KBM-7 (cell line): ENCODE results near the gene FYCO1.

Source experiments
- DNase-seq: peaks from one replicate; pipeline ENCODE4 v3.0.0-alpha.2; 2015
- in situ Hi-C: fragments of 300-500 bp; cut with MboI; formaldehyde crosslinking; loops from 2 replicates; pipeline ENCODE4 v1.14.3; 2020; ENCODE audit warnings: low sequenced_read_pairs, low pct_unique_long_range_greater_than_20kb, mixed read lengths

FYCO1 gene

GRCh38 chr3:45950686-45951600 lies 44.7 kb downstream of the FYCO1 start:
- in situ Hi-C loops, result no loop called here

DNA sequence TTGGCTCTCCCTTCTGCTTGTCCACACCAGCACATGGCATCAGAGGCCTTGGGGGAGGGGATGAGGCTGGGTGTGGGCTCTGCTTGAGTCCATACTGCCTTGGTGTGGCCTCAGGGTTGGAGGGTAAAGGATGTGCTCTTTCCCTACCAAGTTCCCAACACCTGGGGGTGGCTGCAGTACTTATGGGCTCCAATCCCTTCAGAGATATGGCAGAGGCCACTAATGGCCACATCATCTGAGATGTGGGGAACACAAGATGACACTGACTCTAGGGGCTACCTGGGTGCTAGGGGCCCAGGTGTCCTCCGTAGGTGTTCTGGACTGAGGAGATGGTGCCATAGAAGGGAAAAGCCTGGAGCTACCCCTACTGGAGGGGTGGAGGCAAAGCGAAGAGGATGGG lies 45.5 kb downstream of the FYCO1 start:
- in situ Hi-C loops, result no loop called here
- DNase-seq, result no peak

More at GRCh38 chr3:45950686-45951600, 44.7 kb downstream of the FYCO1 start:
- no peak for DNase-seq

GRCh38 chr3:45949432-45949831 lies 46.2 kb downstream of the FYCO1 start:
- in situ Hi-C loops, result loop anchor here (10.0 kb wide), 1 partner anchor 115 kb away; no protein-coding TSS in a partner anchor
- DNase-seq, result no peak

GRCh38 chr3:45948881-45949280 lies 46.7 kb downstream of the FYCO1 start:
- no peak for DNase-seq
- in situ Hi-C loops, result loop anchor here (10.0 kb wide), 1 partner anchor 116 kb away; no protein-coding TSS in a partner anchor

DNA sequence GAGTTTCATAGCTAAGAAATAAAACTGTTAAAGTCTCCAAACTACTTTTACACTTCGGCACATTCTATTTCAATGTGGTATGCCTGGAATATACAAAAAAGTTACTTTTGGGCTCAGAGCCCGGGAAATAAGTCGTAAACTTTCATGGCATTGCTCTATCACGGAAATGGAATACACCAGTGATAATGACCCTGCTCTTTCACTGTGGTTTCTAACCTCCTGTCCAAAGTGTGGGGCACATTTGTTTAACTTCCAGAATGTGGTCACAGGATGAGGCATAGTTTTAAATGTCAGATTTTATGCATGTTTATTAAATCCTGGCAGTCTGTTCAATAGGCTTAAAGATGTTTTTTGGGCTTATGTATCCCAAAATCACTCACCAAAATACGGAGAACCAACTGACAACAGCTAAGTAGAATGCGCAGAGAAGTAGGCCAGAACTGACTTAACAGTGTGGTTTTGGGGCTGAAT lies 47.3 kb downstream of the FYCO1 start:
- in situ Hi-C loops, result loop anchor here (10.0 kb wide), 1 partner anchor 116 kb away; no protein-coding TSS in a partner anchor
- no peak for DNase-seq

- DNase-seq, result no peak
- in situ Hi-C loops, result loop anchor here (10.0 kb wide), 1 partner anchor 117 kb away; no protein-coding TSS in a partner anchor
Observed at GRCh38 chr3:45947361-45947760, 48.3 kb downstream of the FYCO1 start.

DNA sequence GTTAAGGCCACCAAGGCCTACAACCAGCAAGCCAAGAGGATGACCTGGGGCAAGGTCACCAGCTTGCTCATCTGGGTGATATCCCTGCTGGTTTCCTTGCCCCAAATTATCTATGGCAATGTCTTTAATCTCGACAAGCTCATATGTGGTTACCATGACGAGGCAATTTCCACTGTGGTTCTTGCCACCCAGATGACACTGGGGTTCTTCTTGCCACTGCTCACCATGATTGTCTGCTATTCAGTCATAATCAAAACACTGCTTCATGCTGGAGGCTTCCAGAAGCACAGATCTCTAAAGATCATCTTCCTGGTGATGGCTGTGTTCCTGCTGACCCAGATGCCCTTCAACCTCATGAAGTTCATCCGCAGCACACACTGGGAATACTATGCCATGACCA lies 48.7 kb downstream of the FYCO1 start:
- DNase-seq, result no peak
- in situ Hi-C loops, result loop anchor here (10.0 kb wide), 1 partner anchor 118 kb away; no protein-coding TSS in a partner anchor

GRCh38 chr3:45946307-45946706 lies 49.3 kb downstream of the FYCO1 start:
- in situ Hi-C loops, result loop anchor here (10.0 kb wide), 1 partner anchor 118 kb away; no protein-coding TSS in a partner anchor
- DNase-seq, result no peak

DNA sequence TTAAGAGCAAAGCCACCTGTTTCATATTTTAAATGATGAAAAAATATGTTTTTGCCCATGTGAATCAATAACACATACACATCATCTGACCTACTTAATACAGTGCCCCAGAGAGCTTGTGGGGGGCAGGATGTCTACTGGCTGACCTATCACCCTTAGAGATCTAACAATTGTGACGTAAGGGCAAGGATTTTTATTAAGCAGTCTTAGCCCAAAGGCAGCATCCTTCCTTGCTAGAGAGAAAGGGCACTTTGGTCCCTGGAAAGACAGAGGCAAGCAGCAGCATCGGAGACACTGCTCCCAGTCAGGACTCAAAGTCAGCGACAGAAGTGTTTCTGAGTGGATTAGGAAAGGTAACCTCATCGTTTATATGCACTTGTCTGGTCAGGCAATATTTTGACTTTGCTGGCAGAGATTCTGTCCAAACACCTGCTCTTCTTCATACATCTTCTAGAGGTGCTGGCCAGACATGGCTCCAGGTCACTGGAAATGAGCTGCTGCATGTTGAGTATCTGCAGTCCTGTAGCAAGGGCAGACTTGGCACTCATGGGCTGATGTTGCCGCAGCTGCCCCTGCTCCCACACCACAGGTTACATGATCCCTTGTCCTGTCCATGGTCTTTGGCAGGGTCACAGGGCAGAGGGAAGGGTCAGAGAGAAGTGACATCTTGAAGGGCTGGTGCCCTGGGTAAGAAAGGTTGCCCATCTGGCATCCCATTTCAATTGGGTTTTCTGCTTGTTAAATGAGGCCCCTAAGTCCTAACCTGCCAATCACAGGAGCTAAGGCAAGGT lies 50.6 kb downstream of the FYCO1 start:
- in situ Hi-C loops, result loop anchor here (10.0 kb wide), 1 partner anchor 120 kb away; no protein-coding TSS in a partner anchor

GRCh38 chr3:45943207-45943846 lies 52.3 kb downstream of the FYCO1 start, which contains the start of gene CXCR6:
Gene CXCR6 (plus strand): TSS chr3:45943464. CDS start chr3:45946482, 3,018 bp downstream.
- in situ Hi-C loops, result loop anchor here (10.0 kb wide), 1 partner anchor 121 kb away; no protein-coding TSS in a partner anchor

More for the DNA sequence above, 50.6 kb downstream of the FYCO1 start:
- no peak for DNase-seq

DNA sequence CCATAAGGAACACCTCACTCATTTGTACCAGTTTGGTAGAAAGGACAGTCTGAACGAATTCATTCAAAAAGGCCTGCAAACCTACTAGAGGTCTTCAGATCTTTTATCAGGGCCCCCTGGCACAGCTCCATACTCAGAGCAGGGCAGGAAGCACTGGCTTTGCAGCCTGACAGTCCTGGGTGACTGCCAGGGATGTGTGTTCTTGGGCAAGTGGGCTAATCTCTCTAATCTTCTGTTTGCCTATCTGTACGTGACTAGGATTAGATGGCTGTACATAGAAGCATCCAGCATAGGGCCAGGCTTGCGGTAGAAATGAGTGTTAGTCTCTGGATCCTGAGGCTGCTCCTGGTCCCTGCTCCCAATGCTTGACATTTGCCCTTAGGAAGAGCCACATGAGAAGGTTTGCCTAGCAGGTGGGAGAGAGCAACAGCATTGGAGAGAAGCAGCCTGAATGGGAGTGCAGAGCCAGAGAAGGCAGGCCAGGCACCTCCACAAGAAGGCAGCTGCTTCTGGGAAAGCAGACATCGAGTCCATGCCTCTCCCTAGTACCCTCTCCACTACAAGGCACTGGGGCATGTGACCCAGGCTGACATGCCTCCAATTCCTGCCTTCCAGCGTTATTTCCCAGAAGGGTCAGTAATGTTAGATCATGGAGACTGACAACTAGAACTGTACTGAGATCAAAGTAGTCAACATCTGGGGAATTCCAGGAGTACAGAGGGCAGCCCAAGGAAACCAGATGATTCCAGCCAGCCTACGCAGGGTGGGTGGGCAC lies 53.4 kb downstream of the FYCO1 start:
- no peak for DNase-seq
- in situ Hi-C loops, result loop anchor here (10.0 kb wide), 1 partner anchor 123 kb away; no protein-coding TSS in a partner anchor

More at GRCh38 chr3:45943207-45943846, 52.3 kb downstream of the FYCO1 start, which contains the start of gene CXCR6:
- DNase-seq, result no peak

DNA sequence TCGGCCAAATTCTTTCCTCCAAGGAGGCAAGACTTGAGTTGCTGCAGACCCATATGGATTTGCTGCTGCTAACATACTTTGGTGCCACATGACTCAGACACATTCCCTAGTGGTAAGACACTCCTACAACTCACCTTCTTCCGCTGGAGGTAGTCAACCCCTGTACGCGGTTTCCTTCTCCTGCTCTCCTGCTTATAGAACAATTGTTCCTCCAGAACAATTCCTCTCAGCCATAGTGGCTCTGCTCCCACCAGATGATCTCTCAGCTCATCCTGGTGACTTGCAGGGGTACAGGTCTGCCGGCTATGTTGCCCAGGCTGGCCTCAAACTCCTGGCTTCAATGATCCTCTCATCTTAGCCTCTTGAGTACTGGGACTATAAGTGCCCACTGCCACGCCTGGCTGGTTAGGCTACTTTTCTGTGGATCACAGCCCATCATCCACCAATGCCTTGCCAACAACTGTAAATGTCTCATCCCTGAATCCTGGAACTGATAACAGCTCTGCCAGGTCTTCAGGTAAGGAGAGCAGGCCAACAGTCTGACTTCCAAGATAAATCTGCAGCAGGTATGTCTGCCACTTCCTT lies 54.8 kb downstream of the FYCO1 start:
- no peak for DNase-seq
- in situ Hi-C loops, result loop anchor here (10.0 kb wide), 1 partner anchor 124 kb away; no protein-coding TSS in a partner anchor

GRCh38 chr3:45940004-45940780 lies 55.4 kb downstream of the FYCO1 start:
- in situ Hi-C loops, result loop anchor here (10.0 kb wide), 1 partner anchor 125 kb away; no protein-coding TSS in a partner anchor
- no peak for DNase-seq

GRCh38 chr3:45939341-45939771 lies 56.3 kb downstream of the FYCO1 start:
- in situ Hi-C loops, result no loop called here
- no peak for DNase-seq

DNA sequence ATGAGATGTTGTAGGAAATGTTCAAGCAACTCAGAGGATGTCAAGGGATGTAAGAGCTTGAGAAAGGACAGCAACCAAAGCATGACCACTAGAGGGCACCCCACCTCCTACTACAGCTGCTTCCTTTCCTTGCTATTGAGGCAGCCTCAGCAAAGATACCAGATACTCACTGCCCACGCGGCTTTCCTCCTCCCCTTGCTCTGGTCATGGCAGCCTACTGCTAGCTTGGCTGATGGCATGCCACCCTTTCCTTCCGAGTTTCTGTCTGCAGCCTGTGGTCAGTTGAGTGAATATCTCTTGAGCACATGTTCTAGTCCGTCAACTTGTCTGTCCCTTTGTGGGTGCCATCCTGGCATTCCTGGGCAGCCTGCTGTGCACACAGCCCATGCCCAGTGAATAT lies 56.8 kb downstream of the FYCO1 start:
- peak; percentile 90 for DNase-seq
- in situ Hi-C loops, result no loop called here

DNA sequence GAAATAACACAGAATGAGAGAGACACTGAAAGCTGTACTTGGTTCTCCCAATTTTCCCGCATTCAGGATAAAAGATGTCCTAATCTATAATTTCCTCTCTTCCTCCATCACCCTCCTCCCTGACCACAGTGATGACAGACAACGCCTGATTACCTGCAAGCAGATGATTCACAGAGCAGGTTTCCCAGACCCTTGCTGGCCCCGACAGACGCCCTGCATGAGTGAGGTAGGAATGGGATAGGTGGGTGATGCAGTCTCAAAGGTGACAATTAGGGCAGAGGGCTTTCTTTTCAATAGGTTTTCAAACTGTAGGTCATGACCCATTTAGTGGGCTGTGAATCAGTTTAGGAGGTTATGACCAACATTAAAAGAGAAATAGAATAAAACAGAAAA lies 57.6 kb downstream of the FYCO1 start:
- no peak for DNase-seq
- in situ Hi-C loops, result no loop called here
